Endothelial cell (in vitro differentiated cells): ENCODE data around the gene HOXC12. TPM values are rescaled to one million over a fixed set of nuclear protein-coding genes. Genes with fewer than 3 reads are reported as not detected.

Experiments used
- DNase-seq: peaks from one replicate; pipeline ENCODE4 v3.0.0; 2021; ENCODE audit warnings: low spot score
- H3K27ac Mint-ChIP-seq: one replicate; pipeline ENCODE4 v1.8.0; 2021; ENCODE audit warnings: mixed read lengths, inconsistent platforms; ENCODE audit not compliant: unreplicated experiment
- H3K27me3 Mint-ChIP-seq: one replicate; pipeline ENCODE4 v1.8.0; 2021; ENCODE audit warnings: mild to moderate bottlenecking, moderate library complexity, mixed read lengths, inconsistent platforms; ENCODE audit not compliant: unreplicated experiment
- H3K36me3 Mint-ChIP-seq: one replicate; pipeline ENCODE4 v1.8.0; 2021; ENCODE audit warnings: mild to moderate bottlenecking, low read depth, mixed read lengths, inconsistent platforms; ENCODE audit not compliant: unreplicated experiment
- H3K4me1 Mint-ChIP-seq: one replicate; pipeline ENCODE4 v1.8.0; 2021; ENCODE audit warnings: mild to moderate bottlenecking, mixed read lengths, inconsistent platforms; ENCODE audit not compliant: unreplicated experiment
- H3K4me3 Mint-ChIP-seq: one replicate; pipeline ENCODE4 v1.8.0; 2021; ENCODE audit warnings: mild to moderate bottlenecking, mixed read lengths, inconsistent platforms; ENCODE audit not compliant: unreplicated experiment
- H3K9me3 Mint-ChIP-seq: one replicate; pipeline ENCODE4 v1.8.0; 2021; ENCODE audit warnings: mixed read lengths, inconsistent platforms; ENCODE audit not compliant: unreplicated experiment
- CTCF ChIP-seq: fragments of 200-600 bp; sonication (generic); IDR thresholded peaks from one replicate; pipeline ENCODE4 v1.5.0; 2021; ENCODE audit warnings: antibody characterized with exemption; ENCODE audit not compliant: unreplicated experiment
- total RNA-seq: library from RNA; stranded (reverse); fragmentation: NEBNext Ultra II Directional; extraction: Animal tissue kit (Norgen Biotek cat#: 25700); gene quantifications from one replicate; pipeline ENCODE4 v1.2.1, GENCODE V29; 2021; ENCODE audit not compliant: unreplicated experiment

HOXC12 gene
- total RNA-seq, 1 donor from 2014 or later: 1.3 TPM

- no peaks in the 10 kb centered on the region for H3K36me3 Mint-ChIP-seq
- DNase-seq: no peak
- H3K27ac Mint-ChIP-seq: no peak overlapping the region
- peaks cover 18% of the 10 kb centered on the region for H3K4me1 Mint-ChIP-seq
- no peak overlapping the region for H3K4me3 Mint-ChIP-seq
- no peaks in the 10 kb centered on the region for H3K9me3 Mint-ChIP-seq
- peaks cover 42% of the 10 kb centered on the region for H3K27me3 Mint-ChIP-seq
- no peak for TF ChIP-seq CTCF
Observed at GRCh38 chr12:53975064-53975471, 20.4 kb downstream of the HOXC12 start.

DNA sequence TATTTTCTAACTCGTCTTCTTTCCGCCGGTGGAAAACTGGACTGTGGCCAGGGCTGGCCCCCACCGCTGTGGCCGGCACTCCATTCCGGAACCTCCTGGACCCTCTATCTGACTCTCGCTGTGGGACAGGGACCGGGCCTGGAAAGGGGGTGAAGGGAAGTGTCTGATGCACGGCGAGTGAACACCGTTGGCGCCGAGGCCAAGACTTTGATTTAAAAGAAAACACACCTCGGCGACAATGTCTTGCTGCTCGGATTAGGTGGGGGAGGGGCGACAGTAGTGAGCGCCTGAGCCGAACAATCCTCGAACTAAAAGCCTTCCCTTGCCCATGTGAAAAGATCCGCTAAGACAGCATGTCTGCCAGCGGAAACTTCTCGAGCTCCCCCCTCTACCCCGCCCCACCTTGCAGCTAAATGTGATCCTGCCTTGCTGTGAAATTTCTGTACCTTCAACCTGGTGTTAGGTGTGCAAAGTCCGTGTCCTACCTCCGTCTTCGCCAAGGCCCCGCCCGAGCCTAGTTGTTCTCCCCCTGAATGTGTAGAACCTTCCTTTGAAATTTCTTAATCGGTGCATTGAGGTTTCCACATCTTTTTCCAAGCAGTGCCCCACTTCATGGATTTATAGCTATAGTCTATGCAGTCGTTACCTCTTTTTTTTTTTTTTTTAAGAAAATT is 20.9 kb downstream of the HOXC12 start:
- Mint-ChIP-seq H3K27me3 (peaks cover 42% of the 10 kb centered on the region), H3K36me3 (no peaks in the 10 kb centered on the region), H3K9me3 (no peaks in the 10 kb centered on the region), H3K4me1 (peaks cover 21% of the 10 kb centered on the region), H3K27ac (peak overlapping the region; percentile 59), H3K4me3 (peak overlapping the region; percentile 86)
- TF ChIP-seq CTCF: no peak
- DNase-seq: no peak

- no peak for TF ChIP-seq CTCF
- H3K9me3 Mint-ChIP-seq: no peaks in the 10 kb centered on the region
- H3K27ac Mint-ChIP-seq: no peak overlapping the region
- peaks cover 45% of the 10 kb centered on the region for H3K27me3 Mint-ChIP-seq
- H3K36me3 Mint-ChIP-seq: no peaks in the 10 kb centered on the region
- no peak overlapping the region for H3K4me3 Mint-ChIP-seq
- DNase-seq: no peak
- peaks cover 23% of the 10 kb centered on the region for H3K4me1 Mint-ChIP-seq
Observed at GRCh38 chr12:53976172-53976822, 21.6 kb downstream of the HOXC12 start.

DNA sequence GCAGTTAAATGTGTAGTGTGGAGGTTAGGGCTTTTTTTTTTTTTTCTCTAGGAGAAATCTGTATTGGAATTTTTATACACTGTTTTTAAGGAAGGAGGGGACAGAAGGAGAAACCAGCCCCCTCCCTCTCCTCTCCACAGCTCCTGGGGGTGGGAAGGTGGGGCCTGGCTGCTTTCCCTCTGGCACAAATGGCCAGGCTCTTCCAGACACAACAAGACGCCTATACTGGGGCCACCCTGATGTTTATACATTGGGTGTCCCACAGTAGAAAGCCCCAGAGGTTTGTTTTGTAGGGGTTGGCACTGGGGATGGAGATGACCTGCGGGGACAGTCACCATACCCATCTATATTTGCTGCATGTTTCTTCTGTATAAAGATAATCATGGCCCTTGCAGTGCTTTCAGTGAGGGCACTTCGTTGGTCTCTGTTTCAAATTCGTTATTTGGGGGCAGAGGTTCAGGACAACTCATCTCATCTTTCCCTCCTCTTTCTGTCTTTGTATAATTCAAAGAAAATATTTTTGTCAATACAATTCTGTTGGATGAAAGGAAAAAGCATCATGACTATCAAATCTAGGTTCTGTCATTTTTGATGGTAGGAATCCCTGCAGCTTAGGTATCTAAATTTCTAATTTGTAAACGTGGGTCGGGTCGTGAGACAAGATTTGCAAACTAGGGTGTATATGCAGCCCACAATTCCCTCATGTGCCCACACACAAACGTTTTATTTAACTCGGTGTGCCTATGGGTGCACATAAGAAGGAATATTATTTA is 22.3 kb downstream of the HOXC12 start:
- H3K27ac Mint-ChIP-seq: no peak overlapping the region
- H3K9me3 Mint-ChIP-seq: no peaks in the 10 kb centered on the region
- H3K4me3 Mint-ChIP-seq: no peak overlapping the region
- H3K4me1 Mint-ChIP-seq: peaks cover 23% of the 10 kb centered on the region
- no peaks in the 10 kb centered on the region for H3K36me3 Mint-ChIP-seq
- H3K27me3 Mint-ChIP-seq: peaks cover 42% of the 10 kb centered on the region
- no peak for DNase-seq
- no peak for TF ChIP-seq CTCF
